ENCODE data around the gene SCAMP3.

SCAMP3 gene

GRCh38 chr1:155285631-155286044, 23.5 kb upstream of the SCAMP3 start:
- no peak for DNase-seq (ENCODE audit: low read depth)

- no peak for DNase-seq (ENCODE audit: low read depth)
Measured at GRCh38 chr1:155285063-155285462, 22.9 kb upstream of the SCAMP3 start.

- DNase-seq (ENCODE audit: low read depth), result no peak
Measured at GRCh38 chr1:155284476-155284875, 22.3 kb upstream of the SCAMP3 start.

GRCh38 chr1:155282488-155283091, 20.4 kb upstream of the SCAMP3 start:
- DNase-seq (ENCODE audit: low read depth), result no peak

GRCh38 chr1:155279268-155279667, 17.1 kb upstream of the SCAMP3 start:
- no peak for DNase-seq (ENCODE audit: low read depth)

- DNase-seq (ENCODE audit: low read depth), result no peak
Measured at GRCh38 chr1:155278689-155279160, 16.6 kb upstream of the SCAMP3 start.

GRCh38 chr1:155277902-155278688, 15.9 kb upstream of the SCAMP3 start:
- no peak for DNase-seq (ENCODE audit: low read depth)

- peak; percentile 89 for DNase-seq (ENCODE audit: low read depth)
Measured at GRCh38 chr1:155277070-155277901, 15.1 kb upstream of the SCAMP3 start, which contains the start of gene HCN3. HCN3 (plus strand) TSS chr1:155277463; CDS start chr1:155277591, 128 bp downstream.

GRCh38 chr1:155273343-155274245, 11.4 kb upstream of the SCAMP3 start, which contains the start of gene CLK2:
CLK2 (minus strand) TSS chr1:155273504; CDS start chr1:155270977, 2,527 bp downstream.
- peak; percentile 95 for DNase-seq (ENCODE audit: low read depth)

- DNase-seq (ENCODE audit: low read depth), result peak; percentile 46
Measured at GRCh38 chr1:155272466-155273342, 10.5 kb upstream of the SCAMP3 start.

- no peak for DNase-seq (ENCODE audit: low read depth)
Measured at GRCh38 chr1:155269381-155269780, 7.2 kb upstream of the SCAMP3 start.

- no peak for DNase-seq (ENCODE audit: low read depth)
Measured at GRCh38 chr1:155268630-155269029, 6.5 kb upstream of the SCAMP3 start.

- no peak for DNase-seq (ENCODE audit: low read depth)
Measured at GRCh38 chr1:155267373-155267772, 5.2 kb upstream of the SCAMP3 start.

GRCh38 chr1:155266553-155266952, 4.4 kb upstream of the SCAMP3 start:
- no peak for DNase-seq (ENCODE audit: low read depth)

- DNase-seq (ENCODE audit: low read depth), result no peak
Measured at GRCh38 chr1:155263067-155263466, 907 bp upstream of the SCAMP3 start.

- no peak for DNase-seq (ENCODE audit: low read depth)
Measured at GRCh38 chr1:155261493-155261851, 688 bp downstream of the SCAMP3 start.

- DNase-seq (ENCODE audit: low read depth), result no peak
Measured at GRCh38 chr1:155260276-155260675, 1.9 kb downstream of the SCAMP3 start.

GRCh38 chr1:155256058-155256852, 5.9 kb downstream of the SCAMP3 start:
- DNase-seq (ENCODE audit: low read depth), result no peak

- peak; percentile 81 for DNase-seq (ENCODE audit: low read depth)
Measured at GRCh38 chr1:155255243-155256007, 6.7 kb downstream of the SCAMP3 start, which contains the start of gene ENTREP3. ENTREP3 (minus strand) TSS chr1:155255483; CDS start chr1:155254877, 606 bp downstream.

Data from fibroblast of gingiva (primary cell).